ENCODE results near the gene MIXL1.

- TF ChIP-seq, protein P1, sequence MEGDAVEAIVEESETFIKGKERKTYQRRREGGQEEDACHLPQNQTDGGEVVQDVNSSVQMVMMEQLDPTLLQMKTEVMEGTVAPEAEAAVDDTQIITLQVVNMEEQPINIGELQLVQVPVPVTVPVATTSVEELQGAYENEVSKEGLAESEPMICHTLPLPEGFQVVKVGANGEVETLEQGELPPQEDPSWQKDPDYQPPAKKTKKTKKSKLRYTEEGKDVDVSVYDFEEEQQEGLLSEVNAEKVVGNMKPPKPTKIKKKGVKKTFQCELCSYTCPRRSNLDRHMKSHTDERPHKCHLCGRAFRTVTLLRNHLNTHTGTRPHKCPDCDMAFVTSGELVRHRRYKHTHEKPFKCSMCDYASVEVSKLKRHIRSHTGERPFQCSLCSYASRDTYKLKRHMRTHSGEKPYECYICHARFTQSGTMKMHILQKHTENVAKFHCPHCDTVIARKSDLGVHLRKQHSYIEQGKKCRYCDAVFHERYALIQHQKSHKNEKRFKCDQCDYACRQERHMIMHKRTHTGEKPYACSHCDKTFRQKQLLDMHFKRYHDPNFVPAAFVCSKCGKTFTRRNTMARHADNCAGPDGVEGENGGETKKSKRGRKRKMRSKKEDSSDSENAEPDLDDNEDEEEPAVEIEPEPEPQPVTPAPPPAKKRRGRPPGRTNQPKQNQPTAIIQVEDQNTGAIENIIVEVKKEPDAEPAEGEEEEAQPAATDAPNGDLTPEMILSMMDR (IDR thresholded peaks at IDR 0.05), result no peak
- TF ChIP-seq EZH2phosphoT487 (IDR thresholded peaks at IDR 0.05), result no peak
Observed at GRCh38 chr1:226226601-226227000, 3.1 kb downstream of the MIXL1 start.
